Mammary epithelial cell (primary cell): ENCODE results near the gene GDPGP1.

Experiments
- EZH2 ChIP-seq: IDR thresholded peaks from 2 replicates; pipeline ENCODE4 v1.6.1; 2012; ENCODE audit warnings: low read length, inconsistent platforms, borderline replicate concordance
- TF ChIP-seq, protein P1 (sequence below), 2 donors: IDR thresholded peaks in 1 of 2; conservative IDR thresholded peaks in 1 of 2; 2 replicates each; pipeline ENCODE4 v1.5.1; 2011 to 2012; ENCODE audit warnings: inconsistent platforms in 2 of 2, low read length in 2 of 2, mild to moderate bottlenecking in 2 of 2, control low read depth in 1 of 2, low read depth in 1 of 2; ENCODE audit not compliant: insufficient read depth in 1 of 2; ENCODE audit errors: extremely low read depth in 1 of 2

DNA sequence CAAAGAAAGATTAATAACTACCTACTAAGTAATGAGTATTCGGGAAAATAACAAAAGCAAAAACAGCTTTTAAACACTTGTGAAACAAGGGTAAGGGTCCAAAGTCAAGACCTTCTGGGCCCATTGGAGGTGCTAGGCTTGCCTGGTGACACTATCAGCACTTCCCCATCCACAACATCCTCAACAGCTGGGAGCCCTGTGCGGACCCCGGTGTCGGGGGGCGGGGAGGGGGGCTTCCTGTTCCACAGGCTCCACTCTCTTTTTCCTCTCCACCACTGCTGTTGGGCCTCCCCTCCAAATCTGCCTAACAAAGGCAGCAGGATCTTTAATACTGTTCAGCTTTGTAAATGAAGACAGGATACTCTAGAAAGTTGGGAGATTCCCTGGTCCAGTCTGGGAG is 53.1 kb downstream of the GDPGP1 start:
- TF ChIP-seq, protein P1, sequence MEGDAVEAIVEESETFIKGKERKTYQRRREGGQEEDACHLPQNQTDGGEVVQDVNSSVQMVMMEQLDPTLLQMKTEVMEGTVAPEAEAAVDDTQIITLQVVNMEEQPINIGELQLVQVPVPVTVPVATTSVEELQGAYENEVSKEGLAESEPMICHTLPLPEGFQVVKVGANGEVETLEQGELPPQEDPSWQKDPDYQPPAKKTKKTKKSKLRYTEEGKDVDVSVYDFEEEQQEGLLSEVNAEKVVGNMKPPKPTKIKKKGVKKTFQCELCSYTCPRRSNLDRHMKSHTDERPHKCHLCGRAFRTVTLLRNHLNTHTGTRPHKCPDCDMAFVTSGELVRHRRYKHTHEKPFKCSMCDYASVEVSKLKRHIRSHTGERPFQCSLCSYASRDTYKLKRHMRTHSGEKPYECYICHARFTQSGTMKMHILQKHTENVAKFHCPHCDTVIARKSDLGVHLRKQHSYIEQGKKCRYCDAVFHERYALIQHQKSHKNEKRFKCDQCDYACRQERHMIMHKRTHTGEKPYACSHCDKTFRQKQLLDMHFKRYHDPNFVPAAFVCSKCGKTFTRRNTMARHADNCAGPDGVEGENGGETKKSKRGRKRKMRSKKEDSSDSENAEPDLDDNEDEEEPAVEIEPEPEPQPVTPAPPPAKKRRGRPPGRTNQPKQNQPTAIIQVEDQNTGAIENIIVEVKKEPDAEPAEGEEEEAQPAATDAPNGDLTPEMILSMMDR (conservative IDR thresholded peaks at IDR 0.05 in 1 of 2, IDR thresholded peaks at IDR 0.05 in 1 of 2; ENCODE audit: extremely low read depth in 1 of 2, insufficient read depth in 1 of 2, low read depth in 1 of 2, low read length in 2 of 2) = no peak
- no peak for TF ChIP-seq EZH2
